ENCODE results near the gene SRM. TPM values are rescaled to one million over a fixed set of nuclear protein-coding genes. Genes with fewer than 3 reads are reported as not detected.
"Not testable (repeated sequence)": the region's sequence is repeated elsewhere in the genome, so short reads cannot be mapped to it uniquely, and the experiment has no call there.

Gene SRM
- total RNA-seq, 4 donors from 2014 or later = 21.7 to 79.8 (median 40.6) TPM

GRCh38 chr1:11100149-11100493 lies 40.3 kb upstream of the SRM start:
- 43 to 52% methylated on average over 10 to 13 of the region's 13 CpGs for WGBS, 2 donors

GRCh38 chr1:11099310-11100148 lies 39.7 kb upstream of the SRM start, which contains the start of gene EXOSC10:
Gene EXOSC10 (minus strand): TSS chr1:11099869. CDS start chr1:11099831, 38 bp downstream.
- H3K27ac ChIP-seq = peak within 1 kb of the TSS; percentile 89 to 95 (median 92)
- H3K36me3 ChIP-seq = peaks cover 5 to 33% (median 31%) of the 10 kb centered on the region in 3 donors
- intact Hi-C loops (cut with DNase I) = no loop called here
- H3K27me3 ChIP-seq = no peaks in the 10 kb centered on the region
- peaks cover 7 to 25% (median 10%) of the 10 kb centered on the region in 3 donors for H3K4me1 ChIP-seq
- no peaks in the 10 kb centered on the region for H3K9me3 ChIP-seq
- peak within 1 kb of the TSS; percentile 83 to 100 (median 92) for H3K4me3 ChIP-seq
- peak; percentile 37 for DNase-seq
- 0 to 1% methylated on average over 15 to 22 of the region's 78 CpGs for WGBS, 2 donors
- TF ChIP-seq POLR2A (IDR thresholded peaks at IDR 0.05) = peak in 3 of 4 donors; percentile 39 to 69 (median 45)
- peak in 1 of 6 experiments; percentile 23 for TF ChIP-seq CTCF (IDR thresholded peaks at IDR 0.05)

More at GRCh38 chr1:11100149-11100493, 40.3 kb upstream of the SRM start:
- no peaks in the 10 kb centered on the region for H3K27me3 ChIP-seq
- intact Hi-C loops (cut with DNase I) = no loop called here
- H3K36me3 ChIP-seq = peaks cover 0 to 31% (median 25%) of the 10 kb centered on the region in 3 donors
- peaks cover 7 to 25% (median 10%) of the 10 kb centered on the region in 3 donors for H3K4me1 ChIP-seq
- peak overlapping the region; percentile 83 to 100 (median 92) for H3K4me3 ChIP-seq
- no peak for TF ChIP-seq CTCF (IDR thresholded peaks at IDR 0.05)
- TF ChIP-seq POLR2A (IDR thresholded peaks at IDR 0.05) = no peak
- no peak for DNase-seq
- H3K9me3 ChIP-seq = no peaks in the 10 kb centered on the region
- peak overlapping the region; percentile 89 to 95 (median 92) for H3K27ac ChIP-seq

- Histone ChIP-seq H3K36me3 (peaks cover 11 to 39% (median 37%) of the 10 kb centered on the region in 3 donors), H3K27me3 (no peaks in the 10 kb centered on the region), H3K4me1 (peaks cover 7 to 25% (median 10%) of the 10 kb centered on the region in 3 donors), H3K4me3 (peak overlapping the region; percentile 83 to 100 (median 92)), H3K9me3 (no peaks in the 10 kb centered on the region), H3K27ac (peak overlapping the region in 3 of 4 donors; percentile 89 to 95 (median 92))
- no peak for DNase-seq
- intact Hi-C loops (cut with DNase I) = no loop called here
- WGBS, 2 donors = 12 to 17% methylated on average over 5 of the region's 5 CpGs
- TF ChIP-seq POLR2A (IDR thresholded peaks at IDR 0.05) (no peak), CTCF (IDR thresholded peaks at IDR 0.05) (no peak)
Measured at GRCh38 chr1:11098931-11099309, 39.1 kb upstream of the SRM start.

GRCh38 chr1:11083784-11084183 lies 24.0 kb upstream of the SRM start:
- peaks cover 0 to 86% (median 37%) of the 10 kb centered on the region in 3 donors for H3K36me3 ChIP-seq
- WGBS, 2 donors = 80 to 90% methylated on average over 1 to 3 of the region's 3 CpGs

GRCh38 chr1:11080931-11081330 lies 21.1 kb upstream of the SRM start:
- Histone ChIP-seq H3K9me3 (no peaks in the 10 kb centered on the region), H3K4me1 (peaks cover 0 to 25% (median 0%) of the 10 kb centered on the region in 3 donors), H3K27me3 (no peaks in the 10 kb centered on the region), H3K4me3 (no peak overlapping the region), H3K27ac (peak overlapping the region in 1 of 4 donors; percentile 23), H3K36me3 (peaks cover 13 to 87% (median 35%) of the 10 kb centered on the region in 3 donors)
- intact Hi-C loops (cut with DNase I) = no loop called here
- 66% methylated on average over 11 to 12 of the region's 12 CpGs for WGBS, 2 donors
- DNase-seq = no peak
- TF ChIP-seq CTCF (IDR thresholded peaks at IDR 0.05) (no peak), POLR2A (IDR thresholded peaks at IDR 0.05) (no peak)

More at GRCh38 chr1:11083784-11084183, 24.0 kb upstream of the SRM start:
- H3K4me3 ChIP-seq; DNase-seq; H3K27me3 ChIP-seq; H3K27ac ChIP-seq; H3K9me3 ChIP-seq; intact Hi-C loops (cut with DNase I): not testable (repeated sequence)
- peaks cover 0 to 25% (median 0%) of the 10 kb centered on the region in 3 donors for H3K4me1 ChIP-seq
